Loucy (cell line): Measurements from ENCODE around the gene KATNB1.

Experiments
- H2AFZ ChIP-seq: fragments of 200-600 bp; sonication (generic); 2 replicates; pipeline ENCODE4 v1.6.0; 2016; ENCODE audit warnings: antibody characterized with exemption, mild to moderate bottlenecking, low read length, moderate library complexity
- H3F3A ChIP-seq: fragments of 200-600 bp; 2 replicates; pipeline ENCODE4 v1.6.0; 2016; ENCODE audit warnings: antibody characterized with exemption, low read depth, mild to moderate bottlenecking
- H3K27me3 ChIP-seq: fragments of 200-600 bp; sonication (generic); 2 replicates; pipeline ENCODE4 v1.6.1; 2014; ENCODE audit warnings: low read length, mild to moderate bottlenecking; ENCODE audit not compliant: insufficient read depth, poor library complexity, severe bottlenecking
- H3K36me3 ChIP-seq: fragments of 200-600 bp; sonication (generic); 2 replicates; pipeline ENCODE4 v1.6.1; 2016; ENCODE audit warnings: low read length; ENCODE audit not compliant: insufficient read depth
- H3K4me1 ChIP-seq: fragments of 200-600 bp; sonication (generic); 2 replicates; pipeline ENCODE4 v1.5.1; 2014; ENCODE audit warnings: low read length, mild to moderate bottlenecking; ENCODE audit not compliant: insufficient read depth, poor library complexity, severe bottlenecking
- H3K4me2 ChIP-seq: fragments of 200-600 bp; sonication (generic); 2 replicates; pipeline ENCODE4 v1.6.0; 2014; ENCODE audit warnings: antibody characterized with exemption, low read length, low read depth, mild to moderate bottlenecking; ENCODE audit not compliant: poor library complexity, severe bottlenecking
- H3K4me3 ChIP-seq: fragments of 200-600 bp; sonication (generic); 2 replicates; pipeline ENCODE4 v1.5.1; 2014; ENCODE audit warnings: low read length, mild to moderate bottlenecking, mixed read lengths; ENCODE audit not compliant: poor library complexity, severe bottlenecking
- H3K79me2 ChIP-seq: fragments of 200-600 bp; sonication (generic); 2 replicates; pipeline ENCODE4 v1.6.1; 2014; ENCODE audit warnings: low read length; ENCODE audit not compliant: insufficient read depth
- H3K9ac ChIP-seq: fragments of 200-600 bp; sonication (generic); 2 replicates; pipeline ENCODE4 v1.6.0; 2014; ENCODE audit warnings: mild to moderate bottlenecking, low read depth, low read length, moderate library complexity; ENCODE audit not compliant: poor library complexity, severe bottlenecking
- H3K9me2 ChIP-seq: fragments of 200-600 bp; sonication (generic); replicated peaks from 2 replicates; pipeline ENCODE4 v1.6.1; 2016; ENCODE audit warnings: low read depth, low read length, mixed read lengths
- H3K9me3 ChIP-seq: fragments of 200-600 bp; sonication (generic); 2 replicates; pipeline ENCODE4 v1.6.1; 2014; ENCODE audit warnings: mild to moderate bottlenecking, antibody characterized with exemption, low read length, low read depth; ENCODE audit not compliant: insufficient read depth
- H4K20me1 ChIP-seq: fragments of 200-600 bp; sonication (generic); 2 replicates; pipeline ENCODE4 v1.6.0; 2014; ENCODE audit warnings: antibody characterized with exemption, low read length, mild to moderate bottlenecking; ENCODE audit not compliant: insufficient read depth, poor library complexity, severe bottlenecking
- EZH2phosphoT487 ChIP-seq: fragments of 200-600 bp; IDR thresholded peaks from 2 replicates; pipeline ENCODE4 v1.6.1; 2018; ENCODE audit warnings: antibody characterized with exemption, mild to moderate bottlenecking, moderate library complexity, borderline replicate concordance
- TF ChIP-seq, protein P1 (sequence below): fragments of 200-600 bp; sonication (generic); conservative IDR thresholded peaks from 2 replicates; pipeline ENCODE4 v1.5.1; 2014; ENCODE audit warnings: mild to moderate bottlenecking, antibody characterized with exemption, low read length

KATNB1 gene

DNA sequence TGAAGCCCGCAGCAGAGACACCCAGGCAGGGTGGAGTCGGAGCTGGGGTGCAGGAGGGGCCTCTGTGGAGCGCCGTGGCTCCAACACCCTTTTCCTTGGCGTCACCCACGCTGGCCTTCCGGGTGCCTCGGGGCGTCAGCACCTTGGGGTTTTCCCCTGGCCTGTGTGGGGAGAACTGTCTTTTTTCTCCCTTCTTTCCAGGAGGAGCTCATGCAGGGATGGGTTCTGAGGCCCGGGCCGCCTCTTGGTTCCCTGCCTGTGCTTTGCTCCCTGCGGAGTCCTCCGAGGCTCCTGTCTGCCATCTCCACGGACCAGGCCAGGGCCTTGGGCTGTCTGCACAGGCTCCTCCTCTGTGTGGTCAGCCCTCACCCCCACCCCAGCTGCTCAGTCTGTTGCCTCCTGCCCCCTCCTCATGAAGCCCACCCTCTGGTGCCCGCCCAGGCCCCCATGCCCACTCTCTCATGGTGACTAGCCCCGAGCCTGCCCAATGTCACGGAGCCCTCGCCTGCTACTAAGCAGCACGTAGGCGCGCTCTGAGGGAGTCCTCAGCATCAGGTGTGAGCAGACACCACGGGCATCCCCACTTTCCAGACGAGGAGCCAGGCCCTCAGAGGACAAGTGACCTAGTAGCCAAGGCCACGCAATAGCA, 5.0 kb downstream of the KATNB1 start:
- Histone ChIP-seq H3K4me2 (no peak overlapping the region), H3K9me3 (no peaks in the 10 kb centered on the region), H3K9me2 (no peaks in the 10 kb centered on the region), H3K79me2 (peaks cover 30% of the 10 kb centered on the region; the same call in 1 of the 2 replicates), H3K4me1 (peaks cover 17% of the 10 kb centered on the region), H3F3A (no peaks in the 10 kb centered on the region), H4K20me1 (no peaks in the 10 kb centered on the region), H2AFZ (no peak overlapping the region), H3K36me3 (no peaks in the 10 kb centered on the region; the same call in 1 of the 2 replicates), H3K4me3 (no peak overlapping the region), H3K9ac (no peak overlapping the region), H3K27me3 (no peaks in the 10 kb centered on the region)
- no peak for TF ChIP-seq EZH2phosphoT487
- TF ChIP-seq, protein P1, sequence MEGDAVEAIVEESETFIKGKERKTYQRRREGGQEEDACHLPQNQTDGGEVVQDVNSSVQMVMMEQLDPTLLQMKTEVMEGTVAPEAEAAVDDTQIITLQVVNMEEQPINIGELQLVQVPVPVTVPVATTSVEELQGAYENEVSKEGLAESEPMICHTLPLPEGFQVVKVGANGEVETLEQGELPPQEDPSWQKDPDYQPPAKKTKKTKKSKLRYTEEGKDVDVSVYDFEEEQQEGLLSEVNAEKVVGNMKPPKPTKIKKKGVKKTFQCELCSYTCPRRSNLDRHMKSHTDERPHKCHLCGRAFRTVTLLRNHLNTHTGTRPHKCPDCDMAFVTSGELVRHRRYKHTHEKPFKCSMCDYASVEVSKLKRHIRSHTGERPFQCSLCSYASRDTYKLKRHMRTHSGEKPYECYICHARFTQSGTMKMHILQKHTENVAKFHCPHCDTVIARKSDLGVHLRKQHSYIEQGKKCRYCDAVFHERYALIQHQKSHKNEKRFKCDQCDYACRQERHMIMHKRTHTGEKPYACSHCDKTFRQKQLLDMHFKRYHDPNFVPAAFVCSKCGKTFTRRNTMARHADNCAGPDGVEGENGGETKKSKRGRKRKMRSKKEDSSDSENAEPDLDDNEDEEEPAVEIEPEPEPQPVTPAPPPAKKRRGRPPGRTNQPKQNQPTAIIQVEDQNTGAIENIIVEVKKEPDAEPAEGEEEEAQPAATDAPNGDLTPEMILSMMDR = no peak

- H3K4me2 ChIP-seq = no peak overlapping the region
- H3K36me3 ChIP-seq = no peaks in the 10 kb centered on the region; the same call in 1 of the 2 replicates
- no peaks in the 10 kb centered on the region for H3F3A ChIP-seq
- H3K4me1 ChIP-seq = peaks cover 15% of the 10 kb centered on the region
- no peaks in the 10 kb centered on the region for H3K9me2 ChIP-seq
- H4K20me1 ChIP-seq = no peaks in the 10 kb centered on the region
- H3K4me3 ChIP-seq = no peak overlapping the region
- no peak overlapping the region for H3K9ac ChIP-seq
- peaks cover 22% of the 10 kb centered on the region; the same call in 1 of the 2 replicates for H3K79me2 ChIP-seq
- no peaks in the 10 kb centered on the region for H3K27me3 ChIP-seq
- no peak overlapping the region for H2AFZ ChIP-seq
- H3K9me3 ChIP-seq = no peaks in the 10 kb centered on the region
- TF ChIP-seq, protein P1 = no peak
- TF ChIP-seq EZH2phosphoT487 = no peak
These were observed 6.2 kb downstream of the KATNB1 start for GRCh38 chr16:57741660-57742191.

DNA sequence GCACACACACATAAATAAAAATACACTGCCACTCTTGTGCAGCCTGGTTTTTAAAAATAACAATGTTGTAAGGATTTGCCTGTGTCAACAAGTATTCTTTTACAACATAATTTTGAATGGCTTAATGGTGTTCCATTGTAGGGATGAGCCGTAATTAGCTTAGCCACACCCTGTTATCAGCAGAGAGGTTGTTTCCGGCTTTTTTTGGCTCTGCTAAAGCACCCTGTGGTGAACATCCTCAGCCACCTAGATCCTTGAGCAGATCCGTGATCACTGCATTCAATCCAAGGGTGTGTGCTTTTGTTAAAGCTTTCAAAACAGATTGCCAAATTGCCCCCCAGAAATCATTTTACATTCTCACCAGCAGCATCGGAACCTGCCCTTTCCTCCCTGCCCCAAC, 7.0 kb downstream of the KATNB1 start:
- no peaks in the 10 kb centered on the region for H3K9me3 ChIP-seq
- H3K4me3 ChIP-seq = no peak overlapping the region
- no peaks in the 10 kb centered on the region for H4K20me1 ChIP-seq
- H3K4me1 ChIP-seq = peaks cover 7% of the 10 kb centered on the region
- H3K4me2 ChIP-seq = no peak overlapping the region
- TF ChIP-seq, protein P1 = no peak
- TF ChIP-seq EZH2phosphoT487 = no peak
- no peak overlapping the region for H3K9ac ChIP-seq
- H3K79me2 ChIP-seq = peaks cover 14% of the 10 kb centered on the region; the same call in 1 of the 2 replicates
- H2AFZ ChIP-seq = no peak overlapping the region
- no peaks in the 10 kb centered on the region for H3K27me3 ChIP-seq
- no peaks in the 10 kb centered on the region for H3K9me2 ChIP-seq
- peaks cover 3% of the 10 kb centered on the region; the same call in 1 of the 2 replicates for H3K36me3 ChIP-seq
- H3F3A ChIP-seq = no peaks in the 10 kb centered on the region
